Measurements from ENCODE around the gene SMC1B. TPM values are rescaled to one million over a fixed set of nuclear protein-coding genes. Genes with fewer than 3 reads are reported as not detected.

The SMC1B gene
- total and polyA plus RNA-seq, 2 of the 8 experiments (the other 6 are each of a cell fraction or from before 2014, with no cell fraction given) = 0.02 TPM; not detected in 1

GRCh38 chr22:45296628-45297297 is 116.6 kb downstream of the SMC1B start (continued):
- TF ChIP-seq KDM5A (IDR thresholded peaks at IDR 0.05; ENCODE audit: low read length) (no peak), MAX (IDR thresholded peaks at IDR 0.05) (no peak), ASH2L (IDR thresholded peaks at IDR 0.05; ENCODE audit: low read length) (no peak), RXRA (IDR thresholded peaks at IDR 0.05; ENCODE audit: insufficient read depth, low read depth, low read length) (no peak), RBBP5 (IDR thresholded peaks at IDR 0.05; ENCODE audit: borderline replicate concordance, low read depth, low read length) (no peak)
